ENCODE data around the gene WDHD1. TPM values are rescaled to one million over a fixed set of nuclear protein-coding genes. Genes with fewer than 3 reads are reported as not detected.
"Not testable (repeated sequence)": the region's sequence is repeated elsewhere in the genome, so short reads cannot be mapped to it uniquely, and the experiment has no call there.

The WDHD1 gene
- total RNA-seq, 4 donors from 2014 or later = 0.51 to 20.0 (median 3.1) TPM

- TF ChIP-seq POLR2A (IDR thresholded peaks at IDR 0.05) (no peak), CTCF (IDR thresholded peaks at IDR 0.05) (no peak)
- intact Hi-C loops (cut with DNase I; ENCODE audit: low total_unique reads) = no loop called here
These were observed 95.8 kb downstream of the WDHD1 start for GRCh38 chr14:54931101-54931500.

GRCh38 chr14:54929556-54929955 is 97.3 kb downstream of the WDHD1 start:
- Histone ChIP-seq H3K4me3 (no peak overlapping the region), H3K36me3 (no peaks in the 10 kb centered on the region), H3K27ac (no peak overlapping the region), H3K9me3 (no peaks in the 10 kb centered on the region), H3K4me1 (no peaks in the 10 kb centered on the region), H3K27me3 (no peaks in the 10 kb centered on the region)
- DNase-seq = no peak
- TF ChIP-seq POLR2A (IDR thresholded peaks at IDR 0.05) (no peak), CTCF (IDR thresholded peaks at IDR 0.05) (no peak)
- intact Hi-C loops (cut with DNase I; ENCODE audit: low total_unique reads) = no loop called here

More at GRCh38 chr14:54931101-54931500, 95.8 kb downstream of the WDHD1 start:
- Histone ChIP-seq H3K4me1 (no peaks in the 10 kb centered on the region), H3K9me3 (no peaks in the 10 kb centered on the region), H3K27me3 (no peaks in the 10 kb centered on the region), H3K27ac (no peak overlapping the region), H3K36me3 (no peaks in the 10 kb centered on the region), H3K4me3 (no peak overlapping the region)
- DNase-seq = no peak

- Histone ChIP-seq H3K36me3 (no peaks in the 10 kb centered on the region), H3K4me1 (no peaks in the 10 kb centered on the region), H3K9me3 (no peaks in the 10 kb centered on the region), H3K27ac (no peak overlapping the region), H3K4me3 (no peak overlapping the region), H3K27me3 (no peaks in the 10 kb centered on the region)
- DNase-seq = no peak
- intact Hi-C loops (cut with DNase I; ENCODE audit: low total_unique reads) = no loop called here
- no peak for TF ChIP-seq POLR2A (IDR thresholded peaks at IDR 0.05)
- no peak for TF ChIP-seq CTCF (IDR thresholded peaks at IDR 0.05)
These were observed 98.7 kb downstream of the WDHD1 start for GRCh38 chr14:54928216-54928615.

GRCh38 chr14:54927551-54927950 is 99.3 kb downstream of the WDHD1 start:
- no peak for DNase-seq

GRCh38 chr14:54926570-54926969 is 100.3 kb downstream of the WDHD1 start:
- H3K9me3 ChIP-seq; DNase-seq; intact Hi-C loops (cut with DNase I; ENCODE audit: low total_unique reads); H3K4me1 ChIP-seq; H3K4me3 ChIP-seq; H3K27ac ChIP-seq; H3K36me3 ChIP-seq; H3K27me3 ChIP-seq: not testable (repeated sequence)

More at GRCh38 chr14:54927551-54927950, 99.3 kb downstream of the WDHD1 start:
- Histone ChIP-seq H3K4me3 (no peak overlapping the region), H3K36me3 (no peaks in the 10 kb centered on the region), H3K9me3 (no peaks in the 10 kb centered on the region), H3K27ac (no peak overlapping the region), H3K4me1 (no peaks in the 10 kb centered on the region), H3K27me3 (no peaks in the 10 kb centered on the region)
- intact Hi-C loops (cut with DNase I; ENCODE audit: low total_unique reads) = no loop called here
- TF ChIP-seq CTCF (IDR thresholded peaks at IDR 0.05) = no peak
- no peak for TF ChIP-seq POLR2A (IDR thresholded peaks at IDR 0.05)

- Histone ChIP-seq H3K4me3 (no peak overlapping the region), H3K27ac (no peak overlapping the region), H3K9me3 (no peaks in the 10 kb centered on the region), H3K36me3 (no peaks in the 10 kb centered on the region), H3K4me1 (no peaks in the 10 kb centered on the region), H3K27me3 (no peaks in the 10 kb centered on the region)
- DNase-seq = no peak
- TF ChIP-seq CTCF (IDR thresholded peaks at IDR 0.05) = no peak
- TF ChIP-seq POLR2A (IDR thresholded peaks at IDR 0.05) = no peak
- intact Hi-C loops (cut with DNase I; ENCODE audit: low total_unique reads) = no loop called here
These were observed 104.3 kb downstream of the WDHD1 start for GRCh38 chr14:54922598-54922997.

All from uterus (tissue), 4 donors.